Measurements from ENCODE around the gene FGF21. TPM values are rescaled to one million over a fixed set of nuclear protein-coding genes. Genes with fewer than 3 reads are reported as not detected.
"Not testable (repeated sequence)": the region's sequence is repeated elsewhere in the genome, so short reads cannot be mapped to it uniquely, and the experiment has no call there.

FGF21 gene
- total RNA-seq, 1 experiment from 2014 or later = not detected

- H3K4me3 Mint-ChIP-seq (ENCODE audit: low read depth, unreplicated experiment) = no peak overlapping the region
- no peaks in the 10 kb centered on the region for H3K9me3 Mint-ChIP-seq (ENCODE audit: low read depth, unreplicated experiment)
- intact Hi-C loops (cut with micrococcal nuclease; ENCODE audit: unreplicated experiment) = no loop called here
- DNase-seq = no peak
- H3K27ac Mint-ChIP-seq (ENCODE audit: unreplicated experiment) = no peak overlapping the region
- peaks cover 7% of the 10 kb centered on the region for H3K36me3 Mint-ChIP-seq (ENCODE audit: insufficient read depth, unreplicated experiment)
- BruUV-seq (replicated peaks) = no TSS peak
- H3K27me3 Mint-ChIP-seq (ENCODE audit: unreplicated experiment) = peaks cover 27% of the 10 kb centered on the region
- no peak for TF ChIP-seq CTCF (IDR thresholded peaks at IDR 0.05; ENCODE audit: unreplicated experiment)
- CTCF ChIA-PET = interaction anchor here (0.7 kb wide), 2 partner anchors 10 to 13 kb away, joined by 3 read pairs; no protein-coding TSS in a partner anchor
- peaks cover 32% of the 10 kb centered on the region for H3K4me1 Mint-ChIP-seq (ENCODE audit: low read depth, unreplicated experiment)
These were observed 2.4 kb downstream of the FGF21 start for GRCh38 chr19:48757741-48758144.

- Mint-ChIP-seq H3K9me3 (ENCODE audit: low read depth, unreplicated experiment) (no peaks in the 10 kb centered on the region), H3K4me1 (ENCODE audit: low read depth, unreplicated experiment) (peaks cover 11% of the 10 kb centered on the region), H3K27me3 (ENCODE audit: unreplicated experiment) (peaks cover 55% of the 10 kb centered on the region), H3K27ac (ENCODE audit: unreplicated experiment) (peak overlapping the region; percentile 27), H3K36me3 (ENCODE audit: insufficient read depth, unreplicated experiment) (no peaks in the 10 kb centered on the region), H3K4me3 (ENCODE audit: low read depth, unreplicated experiment) (no peak overlapping the region)
- intact Hi-C loops (cut with micrococcal nuclease; ENCODE audit: unreplicated experiment) = no loop called here
- BruUV-seq (replicated peaks) = no TSS peak
- CTCF ChIA-PET = interaction anchor here (1.0 to 1.5 kb wide), 3 partner anchors 9 to 22 kb away, joined by 3 to 5 read pairs (median 4); no protein-coding TSS in a partner anchor
- peak; percentile 40 for DNase-seq
- TF ChIP-seq CTCF (IDR thresholded peaks at IDR 0.05; ENCODE audit: unreplicated experiment) = no peak
These were observed 5.3 kb downstream of the FGF21 start for GRCh38 chr19:48760504-48761205.

GRCh38 chr19:48765816-48766215 lies 10.5 kb downstream of the FGF21 start:
- H3K9me3 Mint-ChIP-seq (ENCODE audit: low read depth, unreplicated experiment); BruUV-seq (replicated peaks); H3K4me3 Mint-ChIP-seq (ENCODE audit: low read depth, unreplicated experiment); H3K36me3 Mint-ChIP-seq (ENCODE audit: insufficient read depth, unreplicated experiment); intact Hi-C loops (cut with micrococcal nuclease; ENCODE audit: unreplicated experiment); H3K27ac Mint-ChIP-seq (ENCODE audit: unreplicated experiment); DNase-seq: not testable (repeated sequence)
- Mint-ChIP-seq H3K4me1 (ENCODE audit: low read depth, unreplicated experiment) (peaks cover 19% of the 10 kb centered on the region), H3K27me3 (ENCODE audit: unreplicated experiment) (peaks cover 77% of the 10 kb centered on the region)
- CTCF ChIA-PET = interaction anchor here (0.6 kb wide), 1 partner anchor 88 kb away, joined by 4 read pairs; no protein-coding TSS in a partner anchor

GRCh38 chr19:48768171-48768753 lies 12.9 kb downstream of the FGF21 start:
- H3K4me3 Mint-ChIP-seq (ENCODE audit: low read depth, unreplicated experiment); DNase-seq; H3K27ac Mint-ChIP-seq (ENCODE audit: unreplicated experiment); BruUV-seq (replicated peaks); H3K36me3 Mint-ChIP-seq (ENCODE audit: insufficient read depth, unreplicated experiment); intact Hi-C loops (cut with micrococcal nuclease; ENCODE audit: unreplicated experiment); H3K9me3 Mint-ChIP-seq (ENCODE audit: low read depth, unreplicated experiment): not testable (repeated sequence)
- peaks cover 20% of the 10 kb centered on the region for H3K4me1 Mint-ChIP-seq (ENCODE audit: low read depth, unreplicated experiment)
- peaks cover 52% of the 10 kb centered on the region for H3K27me3 Mint-ChIP-seq (ENCODE audit: unreplicated experiment)
- CTCF ChIA-PET = interaction anchor here (1.2 kb wide), 1 partner anchor 11 kb away, joined by 3 read pairs; no protein-coding TSS in a partner anchor

- Mint-ChIP-seq H3K9me3 (ENCODE audit: low read depth, unreplicated experiment) (no peaks in the 10 kb centered on the region), H3K27me3 (ENCODE audit: unreplicated experiment) (peaks cover 45% of the 10 kb centered on the region), H3K36me3 (ENCODE audit: insufficient read depth, unreplicated experiment) (no peaks in the 10 kb centered on the region), H3K4me3 (ENCODE audit: low read depth, unreplicated experiment) (no peak overlapping the region), H3K4me1 (ENCODE audit: low read depth, unreplicated experiment) (peaks cover 20% of the 10 kb centered on the region), H3K27ac (ENCODE audit: unreplicated experiment) (no peak overlapping the region)
- BruUV-seq (replicated peaks) = no TSS peak
- no peak for DNase-seq
- no peak for TF ChIP-seq CTCF (IDR thresholded peaks at IDR 0.05; ENCODE audit: unreplicated experiment)
- intact Hi-C loops (cut with micrococcal nuclease; ENCODE audit: unreplicated experiment) = no loop called here
- CTCF ChIA-PET = interaction anchor here (0.7 kb wide), 1 partner anchor 30 kb away, joined by 3 read pairs; no protein-coding TSS in a partner anchor
These were observed 13.8 kb downstream of the FGF21 start for GRCh38 chr19:48768994-48769713.
